SK-N-SH (cell line): ENCODE results near the gene PHACTR3. TPM values are rescaled to one million over a fixed set of nuclear protein-coding genes. Genes with fewer than 3 reads are reported as not detected.

Experiments used
- CTCF ChIA-PET: fragments of 300-600, 350-600 bp; formaldehyde crosslinking; extraction: SDS; loops from one replicate; lab custom pipeline; 2021; lab: Yijun Ruan, JAX
- POLR2A ChIA-PET: fragments of 350-600 bp; sonication (Branson Sonifier 250); formaldehyde crosslinking; extraction: SDS; loops from one replicate; lab custom pipeline; 2020; ENCODE audit warnings: antibody characterized with exemption, inconsistent platforms; lab: Yijun Ruan, JAX
- DNase-seq: peaks from one replicate; pipeline ENCODE4 v3.0.0; 2012
- H2AFZ ChIP-seq: fragments of 200-600 bp; sonication (generic); 2 replicates; pipeline ENCODE4 v1.8.1; 2016; ENCODE audit warnings: antibody characterized with exemption, mild to moderate bottlenecking, low read depth
- H3F3A ChIP-seq: fragments of 200-600 bp; sonication (generic); replicated peaks from 2 replicates; pipeline ENCODE3; 2016; ENCODE audit warnings: antibody characterized with exemption, mild to moderate bottlenecking; ENCODE audit not compliant: insufficient read depth
- H3K27ac ChIP-seq, 2 experiments: fragments of 200-500 bp in 1 of 2; fragments of 200-600 bp in 1 of 2; sonication (Bioruptor generic) in 1 of 2; sonication (generic), shearing (Covaris generic) in 1 of 2; 2 replicates each; pipeline versions ENCODE4 v1.5.1 to v1.6.1; 2014 to 2016; ENCODE audit warnings: low read depth in 2 of 2, inconsistent platforms in 1 of 2, low read length in 1 of 2, mild to moderate bottlenecking in 1 of 2, mixed read lengths in 1 of 2
- H3K27me3 ChIP-seq: fragments of 200-600 bp; sonication (generic), shearing (Covaris generic); 2 replicates; pipeline ENCODE4 v1.6.1; 2016; ENCODE audit warnings: mixed run types; ENCODE audit not compliant: insufficient read depth
- H3K36me3 ChIP-seq, 2 experiments: fragments of 200-500 bp in 1 of 2; fragments of 200-600 bp in 1 of 2; sonication (Bioruptor generic) in 1 of 2; sonication (generic) in 1 of 2; replicated peaks in 1 of 2; 2 replicates each; pipeline versions ENCODE3 to v1.5.1; 2014 to 2016; ENCODE audit warnings: low read length in 1 of 2, mild to moderate bottlenecking in 1 of 2; ENCODE audit not compliant: insufficient read depth in 2 of 2, control insufficient read depth in 1 of 2
- H3K4me1 ChIP-seq, 2 experiments: fragments of 200-500 bp in 1 of 2; fragments of 200-600 bp in 1 of 2; sonication (Bioruptor generic) in 1 of 2; sonication (generic), shearing (Covaris generic) in 1 of 2; 2 replicates each; pipeline versions ENCODE4 v1.5.1 to v1.6.1; 2014 to 2016; ENCODE audit warnings: low read depth in 1 of 2, low read length in 1 of 2, mixed run types in 1 of 2; ENCODE audit not compliant: insufficient read depth in 2 of 2, control insufficient read depth in 1 of 2
- H3K4me2 ChIP-seq: fragments of 200-600 bp; sonication (generic), shearing (Covaris generic); 2 replicates; pipeline ENCODE4 v1.6.1; 2017; ENCODE audit warnings: mixed run types
- H3K4me3 ChIP-seq, 2 experiments: fragments of 200-500 bp in 1 of 2; fragments of 200-600 bp in 1 of 2; sonication (Bioruptor generic) in 1 of 2; sonication (generic), shearing (Covaris generic) in 1 of 2; 2 replicates each; pipeline versions ENCODE4 v1.5.1 to v1.8.1; 2014 to 2016; ENCODE audit warnings: low read depth in 2 of 2, inconsistent platforms in 1 of 2, low read length in 1 of 2, mild to moderate bottlenecking in 1 of 2, mixed read lengths in 1 of 2, moderate library complexity in 1 of 2
- H3K79me2 ChIP-seq: fragments of 200-600 bp; sonication (generic); 2 replicates; pipeline ENCODE4 v1.8.1; 2017; ENCODE audit warnings: mild to moderate bottlenecking; ENCODE audit not compliant: insufficient read depth
- H3K9ac ChIP-seq: fragments of 200-600 bp; sonication (generic); 2 replicates; pipeline ENCODE4 v1.6.1; 2017; ENCODE audit warnings: mixed run types
- H3K9me2 ChIP-seq: fragments of 200-600 bp; sonication (generic); 2 replicates; pipeline ENCODE4 v1.6.1; 2017; ENCODE audit warnings: mixed run types
- H3K9me3 ChIP-seq: fragments of 200-600 bp; sonication (generic); 2 replicates; pipeline ENCODE4 v1.6.1; 2017; ENCODE audit warnings: mixed run types, mild to moderate bottlenecking, moderate library complexity
- H4K20me1 ChIP-seq: fragments of 200-600 bp; sonication (generic); 2 replicates; pipeline ENCODE4 v1.6.1; 2017; ENCODE audit warnings: mild to moderate bottlenecking, mixed run types; ENCODE audit not compliant: insufficient read depth
- CTCF ChIP-seq: fragments of 200-600 bp; sonication (generic); IDR thresholded peaks from 2 replicates; pipeline ENCODE4 v1.6.1; 2017; ENCODE audit warnings: antibody characterized with exemption, mild to moderate bottlenecking, moderate library complexity
- FOXJ3 ChIP-seq: sonication (generic); formaldehyde crosslinking; IDR thresholded peaks from 2 replicates; pipeline ENCODE4 v1.5.1; 2020; ENCODE audit warnings: mild to moderate bottlenecking, missing genetic modification reagents
- GATA2 ChIP-seq: sonication (generic); formaldehyde crosslinking; IDR thresholded peaks from 2 replicates; pipeline ENCODE4 v1.5.0; 2020; ENCODE audit warnings: mild to moderate bottlenecking, missing genetic modification reagents
- JUND ChIP-seq: IDR thresholded peaks from 2 replicates; pipeline ENCODE4 v1.4.0; 2012
- MEF2A ChIP-seq: IDR thresholded peaks from 2 replicates; pipeline ENCODE4 v1.4.0; 2012; ENCODE audit warnings: low read depth, borderline replicate concordance
- NFIC ChIP-seq: IDR thresholded peaks from 2 replicates; pipeline ENCODE4 v1.4.0; 2012; ENCODE audit warnings: borderline replicate concordance
- POLR2AphosphoS5 ChIP-seq: IDR thresholded peaks from 2 replicates; pipeline ENCODE4 v1.6.1; 2012; ENCODE audit warnings: low read depth, low read length
- RFX5 ChIP-seq: IDR thresholded peaks from 2 replicates; pipeline ENCODE4 v1.6.1; 2012; ENCODE audit warnings: mild to moderate bottlenecking, improper control_type of control experiment, low read length
- TCF12 ChIP-seq: IDR thresholded peaks from 2 replicates; pipeline ENCODE4 v1.4.0; 2012
- WGBS: methylation state at CpG from one replicate; pipeline ENCODE4 v1.1.6; 2017; ENCODE audit warnings: low lambda C conversion rate; 5-methylcytosine and 5-hydroxymethylcytosine counted together
- polyA plus RNA-seq, 3 experiments: library from polyadenylated mRNA; depleted of rRNA; stranded (reverse); fragments of >200 nt; gene quantifications; 2 replicates each; pipeline ENCODE4 v1.2.3, GENCODE V29; 2012
- TF ChIP-seq, protein P1 (sequence below): IDR thresholded peaks from 2 replicates; pipeline ENCODE4 v1.6.1; 2012; ENCODE audit warnings: mild to moderate bottlenecking, low read depth, low read length, moderate library complexity
- TF ChIP-seq, protein P2 (sequence below): IDR thresholded peaks from 2 replicates; pipeline ENCODE4 v1.4.0; 2012; ENCODE audit warnings: low read depth

Gene PHACTR3
- polyA plus RNA-seq, 1 of the 3 experiments (the other 2 are of a cell fraction), result 0.10 TPM

DNA sequence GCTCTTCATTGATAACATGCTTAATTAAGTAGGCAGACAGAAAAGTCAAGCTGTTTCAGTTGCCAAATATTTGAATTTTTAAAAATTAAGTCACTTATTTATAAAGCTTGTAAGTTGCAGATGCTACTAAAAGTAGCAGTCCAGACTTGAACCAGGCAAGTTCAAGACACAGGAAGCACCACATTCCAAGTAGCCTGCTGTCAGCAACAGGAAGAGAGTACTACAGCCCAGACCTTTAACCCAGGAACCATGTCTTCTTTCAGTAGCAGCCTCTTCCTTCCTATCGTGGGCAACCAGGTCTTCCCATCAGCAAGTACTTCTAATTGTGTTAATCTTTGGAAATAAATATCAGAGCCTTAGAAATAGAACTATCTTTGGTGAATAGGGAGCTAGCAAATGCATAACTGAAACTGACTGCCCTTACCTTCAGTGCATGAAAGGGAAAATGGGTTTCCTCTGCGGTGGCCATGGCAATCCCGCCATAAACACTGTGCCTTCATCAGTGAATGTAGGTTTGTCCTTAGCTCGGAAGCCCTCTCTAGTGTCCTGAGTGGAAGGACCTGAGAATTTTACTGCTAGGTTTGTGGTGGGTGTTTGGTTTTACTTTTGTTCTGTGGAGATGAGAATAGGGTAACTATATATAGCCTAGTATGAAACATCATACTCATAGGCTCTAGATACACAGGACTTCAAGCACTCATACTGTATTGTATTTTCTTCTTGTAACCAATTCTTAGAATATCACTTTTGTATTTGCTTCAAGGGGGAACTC lies 233.5 kb downstream of the PHACTR3 start:
- no peak for DNase-seq
- CTCF ChIA-PET, result interaction anchor here (2.0 to 9.3 kb wide), 4 partner anchors 12 to 267 kb away, joined by 4 to 111 read pairs (median 12); no protein-coding TSS in a partner anchor
- Histone ChIP-seq H3K4me2 (no peak overlapping the region), H2AFZ (no peak overlapping the region), H3K27ac (no peak overlapping the region), H3K4me3 (no peak overlapping the region), H3K9me3 (no peaks in the 10 kb centered on the region), H3K4me1 (peaks cover 0 to 17% of the 10 kb centered on the region in 2 experiments; a peak in 1 of 4 replicates), H4K20me1 (no peaks in the 10 kb centered on the region)
- POLR2A ChIA-PET, result no interaction called here
- WGBS, result 60% methylated on average over 4 of the region's 4 CpGs
- TF ChIP-seq FOXJ3 (CRISPR knock-in tag), result no peak
- no peak for TF ChIP-seq JUND
- TF ChIP-seq, protein P1, sequence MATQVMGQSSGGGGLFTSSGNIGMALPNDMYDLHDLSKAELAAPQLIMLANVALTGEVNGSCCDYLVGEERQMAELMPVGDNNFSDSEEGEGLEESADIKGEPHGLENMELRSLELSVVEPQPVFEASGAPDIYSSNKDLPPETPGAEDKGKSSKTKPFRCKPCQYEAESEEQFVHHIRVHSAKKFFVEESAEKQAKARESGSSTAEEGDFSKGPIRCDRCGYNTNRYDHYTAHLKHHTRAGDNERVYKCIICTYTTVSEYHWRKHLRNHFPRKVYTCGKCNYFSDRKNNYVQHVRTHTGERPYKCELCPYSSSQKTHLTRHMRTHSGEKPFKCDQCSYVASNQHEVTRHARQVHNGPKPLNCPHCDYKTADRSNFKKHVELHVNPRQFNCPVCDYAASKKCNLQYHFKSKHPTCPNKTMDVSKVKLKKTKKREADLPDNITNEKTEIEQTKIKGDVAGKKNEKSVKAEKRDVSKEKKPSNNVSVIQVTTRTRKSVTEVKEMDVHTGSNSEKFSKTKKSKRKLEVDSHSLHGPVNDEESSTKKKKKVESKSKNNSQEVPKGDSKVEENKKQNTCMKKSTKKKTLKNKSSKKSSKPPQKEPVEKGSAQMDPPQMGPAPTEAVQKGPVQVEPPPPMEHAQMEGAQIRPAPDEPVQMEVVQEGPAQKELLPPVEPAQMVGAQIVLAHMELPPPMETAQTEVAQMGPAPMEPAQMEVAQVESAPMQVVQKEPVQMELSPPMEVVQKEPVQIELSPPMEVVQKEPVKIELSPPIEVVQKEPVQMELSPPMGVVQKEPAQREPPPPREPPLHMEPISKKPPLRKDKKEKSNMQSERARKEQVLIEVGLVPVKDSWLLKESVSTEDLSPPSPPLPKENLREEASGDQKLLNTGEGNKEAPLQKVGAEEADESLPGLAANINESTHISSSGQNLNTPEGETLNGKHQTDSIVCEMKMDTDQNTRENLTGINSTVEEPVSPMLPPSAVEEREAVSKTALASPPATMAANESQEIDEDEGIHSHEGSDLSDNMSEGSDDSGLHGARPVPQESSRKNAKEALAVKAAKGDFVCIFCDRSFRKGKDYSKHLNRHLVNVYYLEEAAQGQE, result no peak
- no peak for TF ChIP-seq RFX5
- TF ChIP-seq, all 33 proteins: peak for 0
- no peak overlapping the region for H3K9ac ChIP-seq
- peaks cover 0 to 3% of the 10 kb centered on the region in 2 experiments for H3K36me3 ChIP-seq
- peaks cover 8% of the 10 kb centered on the region for H3F3A ChIP-seq
- H3K79me2 ChIP-seq, result no peaks in the 10 kb centered on the region
- no peaks in the 10 kb centered on the region for H3K9me2 ChIP-seq
- no peaks in the 10 kb centered on the region for H3K27me3 ChIP-seq

DNA sequence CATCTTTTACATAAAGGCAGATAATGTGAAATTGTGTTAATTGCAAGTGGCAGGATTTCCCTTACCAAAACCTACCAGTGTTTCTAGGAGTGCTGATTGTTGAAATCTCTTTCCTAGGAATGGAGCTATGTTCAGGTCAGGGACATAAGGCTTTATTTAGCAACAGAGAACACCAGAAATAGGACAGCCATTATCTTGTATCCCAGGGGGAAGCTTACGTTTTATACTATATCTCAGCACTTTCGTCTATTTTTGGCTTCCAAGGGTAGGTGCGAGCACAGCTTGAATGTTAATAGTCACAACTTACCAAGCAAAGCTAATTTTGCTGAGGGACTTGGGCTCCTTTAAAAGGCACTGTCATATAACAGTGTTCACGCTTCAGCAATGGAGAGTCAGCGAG lies 235.1 kb downstream of the PHACTR3 start:
- WGBS, result 67% methylated on average over 5 of the region's 5 CpGs
- H3K27me3 ChIP-seq, result no peaks in the 10 kb centered on the region
- POLR2A ChIA-PET, result no interaction called here
- H4K20me1 ChIP-seq, result no peaks in the 10 kb centered on the region
- no peaks in the 10 kb centered on the region for H3K9me3 ChIP-seq
- TF ChIP-seq, protein P2, sequence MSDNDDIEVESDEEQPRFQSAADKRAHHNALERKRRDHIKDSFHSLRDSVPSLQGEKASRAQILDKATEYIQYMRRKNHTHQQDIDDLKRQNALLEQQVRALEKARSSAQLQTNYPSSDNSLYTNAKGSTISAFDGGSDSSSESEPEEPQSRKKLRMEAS, result no peak
- TF ChIP-seq RFX5 (no peak), TCF12 (no peak), POLR2AphosphoS5 (no peak), CTCF (no peak), GATA2 (CRISPR knock-in tag) (no peak), MEF2A (no peak), NFIC (no peak)
- H3K36me3 ChIP-seq, result peaks cover 0 to 3% of the 10 kb centered on the region in 2 experiments
- H3K9me2 ChIP-seq, result no peaks in the 10 kb centered on the region
- H3K79me2 ChIP-seq, result no peaks in the 10 kb centered on the region
- no peak for DNase-seq
- H3K27ac ChIP-seq, result no peak overlapping the region
- H3F3A ChIP-seq, result peaks cover 8% of the 10 kb centered on the region
- H2AFZ ChIP-seq, result no peak overlapping the region
- CTCF ChIA-PET, result interaction anchor here (0.7 to 9.3 kb wide), 5 partner anchors 10 to 269 kb away, joined by 3 to 111 read pairs (median 4); no protein-coding TSS in a partner anchor
- H3K9ac ChIP-seq, result no peak overlapping the region
- no peak overlapping the region for H3K4me3 ChIP-seq
- peaks cover 0 to 17% of the 10 kb centered on the region in 2 experiments; a peak in 1 of 4 replicates for H3K4me1 ChIP-seq
- no peak overlapping the region for H3K4me2 ChIP-seq
